Hepatocyte (in vitro differentiated cells): ENCODE data around the gene FLACC1. TPM values are rescaled to one million over a fixed set of nuclear protein-coding genes. Genes with fewer than 3 reads are reported as not detected.

Experiments
- DNase-seq: peaks from one replicate; pipeline ENCODE4 v3.0.0-alpha.2; 2016; ENCODE audit warnings: low spot score
- H2AFZ ChIP-seq: fragments of 200-600 bp; sonication (generic); 2 replicates; pipeline ENCODE4 v1.6.0; 2016; ENCODE audit warnings: antibody characterized with exemption, mild to moderate bottlenecking
- H3K27ac ChIP-seq: fragments of 200-600 bp; sonication (generic); 2 replicates; pipeline ENCODE4 v1.5.1; 2016; ENCODE audit warnings: mild to moderate bottlenecking
- H3K27me3 ChIP-seq: fragments of 200-600 bp; sonication (generic); 2 replicates; pipeline ENCODE4 v1.6.1; 2016
- H3K36me3 ChIP-seq: fragments of 200-600 bp; sonication (generic); replicated peaks from 2 replicates; pipeline ENCODE4 v1.5.1; 2016; ENCODE audit warnings: low read depth; ENCODE audit not compliant: insufficient read depth
- H3K4me1 ChIP-seq: fragments of 200-600 bp; sonication (generic); 2 replicates; pipeline ENCODE4 v1.5.1; 2016; ENCODE audit warnings: mild to moderate bottlenecking, moderate library complexity; ENCODE audit not compliant: insufficient read depth
- H3K4me2 ChIP-seq: fragments of 200-600 bp; sonication (generic); 2 replicates; pipeline ENCODE4 v1.6.0; 2016
- H3K4me3 ChIP-seq: fragments of 200-600 bp; sonication (generic); 2 replicates; pipeline ENCODE4 v1.5.1; 2016; ENCODE audit warnings: mild to moderate bottlenecking
- H3K79me2 ChIP-seq: fragments of 200-600 bp; sonication (generic); 2 replicates; pipeline ENCODE4 v1.6.0; 2017; ENCODE audit warnings: mild to moderate bottlenecking
- H3K9me2 ChIP-seq: fragments of 200-600 bp; sonication (generic); replicated peaks from 2 replicates; pipeline ENCODE4 v1.6.0; 2017; ENCODE audit warnings: mild to moderate bottlenecking; ENCODE audit not compliant: insufficient read depth
- H3K9me3 ChIP-seq: fragments of 200-600 bp; sonication (generic); 2 replicates; pipeline ENCODE4 v1.5.1; 2016; ENCODE audit warnings: low read depth, mild to moderate bottlenecking
- H4K20me1 ChIP-seq: fragments of 200-600 bp; sonication (generic); 2 replicates; pipeline ENCODE4 v1.6.0; 2016; ENCODE audit warnings: mild to moderate bottlenecking; ENCODE audit not compliant: insufficient read depth, poor library complexity, severe bottlenecking
- EZH2 ChIP-seq: fragments of 200-600 bp; sonication (generic); IDR thresholded peaks from 2 replicates; pipeline ENCODE4 v1.6.1; 2016; ENCODE audit warnings: antibody characterized with exemption, mild to moderate bottlenecking, borderline replicate concordance
- EZH2phosphoT487 ChIP-seq: fragments of 200-600 bp; sonication (generic); IDR thresholded peaks from one replicate; pipeline ENCODE4 v1.6.1; 2018; ENCODE audit warnings: antibody characterized with exemption, mild to moderate bottlenecking, low read depth, moderate library complexity; ENCODE audit not compliant: unreplicated experiment, severe bottlenecking
- WGBS: methylation state at CpG from one replicate; pipeline ENCODE4 v1.1.6; 2016; ENCODE audit warnings: low lambda C conversion rate; ENCODE audit errors: missing lambda C conversion rate; 5-methylcytosine and 5-hydroxymethylcytosine counted together
- polyA plus RNA-seq: library from polyadenylated mRNA; unstranded; fragments of >200 nt; fragmentation: Nextera tagmentation; extraction: Ambion mirVana; gene quantifications from 2 replicates; pipeline ENCODE4 v1.2.1, GENCODE V29; 2016
- total RNA-seq: library from RNA; depleted of rRNA; stranded (reverse); fragments of >200 nt; gene quantifications from 2 replicates; pipeline ENCODE4 v1.2.3, GENCODE V29; 2014
- TF ChIP-seq, protein P1 (sequence below): fragments of 200-600 bp; sonication (generic); IDR thresholded peaks from 2 replicates; pipeline ENCODE4 v1.5.1; 2016; ENCODE audit warnings: antibody characterized with exemption, mild to moderate bottlenecking; ENCODE audit not compliant: poor library complexity

The FLACC1 gene
- total and polyA plus RNA-seq, 2 experiments from 2014 or later: 0.34 to 0.80 TPM

DNA sequence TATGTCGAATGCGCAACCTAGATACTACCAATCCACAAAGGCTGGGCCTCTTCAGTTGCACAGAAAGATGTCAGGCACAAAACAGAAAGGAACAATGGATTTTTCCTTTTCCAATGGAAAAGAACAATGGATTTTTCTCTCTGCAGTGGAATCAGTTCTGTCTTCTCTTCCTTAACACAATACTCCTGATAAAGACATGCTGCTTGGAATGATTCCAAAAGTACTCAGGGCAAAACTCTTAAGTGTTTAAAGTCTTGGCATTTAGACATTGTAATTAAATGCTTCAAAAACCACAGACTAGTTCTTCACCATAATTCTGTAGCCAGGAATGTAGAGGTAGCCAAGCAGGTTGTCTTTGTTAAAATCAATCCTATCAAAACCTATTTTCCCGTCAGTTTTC, 46.7 kb upstream of the FLACC1 start:
- H3K27ac ChIP-seq: peak overlapping the region; percentile 18

DNA sequence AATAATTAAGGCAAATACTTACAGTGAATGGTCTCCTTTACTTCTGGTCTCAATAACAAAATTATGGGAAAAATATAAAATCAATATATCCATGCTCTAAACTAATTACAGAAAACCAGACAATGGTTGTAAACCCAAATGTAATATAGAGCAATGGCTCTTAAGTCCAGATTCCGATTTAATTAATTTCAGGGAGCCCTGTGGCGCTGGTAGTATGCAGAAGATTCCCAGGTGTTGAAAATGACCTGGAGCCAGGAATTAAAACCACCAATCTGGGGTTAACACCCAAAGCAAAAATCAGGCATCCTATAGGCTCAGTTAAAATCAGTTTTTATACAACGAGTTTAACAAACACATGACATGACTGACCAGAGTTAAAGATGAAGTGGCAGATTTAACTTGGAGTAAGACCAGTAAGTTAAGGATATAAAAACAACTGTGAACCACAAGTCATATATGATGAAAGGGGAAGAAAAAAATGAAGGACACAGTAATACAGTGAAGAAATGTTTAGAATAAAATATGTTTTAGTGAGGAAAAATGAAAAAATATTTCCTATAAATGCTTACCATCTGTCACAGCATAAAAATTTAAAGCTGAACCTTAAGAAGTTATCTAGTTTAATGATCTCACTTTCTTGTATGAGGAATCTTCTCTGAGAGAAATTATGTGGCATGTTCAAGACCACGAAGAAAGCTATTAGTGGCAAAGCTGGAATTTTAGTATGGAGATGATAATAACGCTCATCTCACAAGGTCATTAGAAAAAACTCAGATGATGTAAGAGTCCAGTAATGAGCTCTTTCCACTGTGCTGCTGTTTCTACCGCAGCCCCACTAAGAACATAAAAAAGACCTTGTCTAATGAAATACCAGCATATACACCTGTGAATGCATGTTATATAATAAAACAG, 45.8 kb upstream of the FLACC1 start:
- H4K20me1 ChIP-seq: no peaks in the 10 kb centered on the region
- WGBS: 81% methylated on average over 6 of the region's 6 CpGs
- peaks cover 7% of the 10 kb centered on the region for H3K79me2 ChIP-seq
- H3K4me3 ChIP-seq: no peak overlapping the region
- no peak overlapping the region for H3K27ac ChIP-seq
- DNase-seq: no peak
- no peak overlapping the region for H2AFZ ChIP-seq
- H3K4me1 ChIP-seq: peaks cover 35% of the 10 kb centered on the region
- no peaks in the 10 kb centered on the region for H3K27me3 ChIP-seq
- H3K36me3 ChIP-seq: no peaks in the 10 kb centered on the region
- H3K9me3 ChIP-seq: no peaks in the 10 kb centered on the region
- peak overlapping the region; percentile 36 for H3K4me2 ChIP-seq
- TF ChIP-seq, protein P1, sequence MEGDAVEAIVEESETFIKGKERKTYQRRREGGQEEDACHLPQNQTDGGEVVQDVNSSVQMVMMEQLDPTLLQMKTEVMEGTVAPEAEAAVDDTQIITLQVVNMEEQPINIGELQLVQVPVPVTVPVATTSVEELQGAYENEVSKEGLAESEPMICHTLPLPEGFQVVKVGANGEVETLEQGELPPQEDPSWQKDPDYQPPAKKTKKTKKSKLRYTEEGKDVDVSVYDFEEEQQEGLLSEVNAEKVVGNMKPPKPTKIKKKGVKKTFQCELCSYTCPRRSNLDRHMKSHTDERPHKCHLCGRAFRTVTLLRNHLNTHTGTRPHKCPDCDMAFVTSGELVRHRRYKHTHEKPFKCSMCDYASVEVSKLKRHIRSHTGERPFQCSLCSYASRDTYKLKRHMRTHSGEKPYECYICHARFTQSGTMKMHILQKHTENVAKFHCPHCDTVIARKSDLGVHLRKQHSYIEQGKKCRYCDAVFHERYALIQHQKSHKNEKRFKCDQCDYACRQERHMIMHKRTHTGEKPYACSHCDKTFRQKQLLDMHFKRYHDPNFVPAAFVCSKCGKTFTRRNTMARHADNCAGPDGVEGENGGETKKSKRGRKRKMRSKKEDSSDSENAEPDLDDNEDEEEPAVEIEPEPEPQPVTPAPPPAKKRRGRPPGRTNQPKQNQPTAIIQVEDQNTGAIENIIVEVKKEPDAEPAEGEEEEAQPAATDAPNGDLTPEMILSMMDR: no peak
- TF ChIP-seq EZH2phosphoT487 (no peak), EZH2 (no peak)
- no peaks in the 10 kb centered on the region for H3K9me2 ChIP-seq

More for the DNA sequence above, 46.7 kb upstream of the FLACC1 start:
- WGBS: 85% methylated on average over 3 of the region's 3 CpGs
- H3K9me2 ChIP-seq: no peaks in the 10 kb centered on the region
- H3K36me3 ChIP-seq: no peaks in the 10 kb centered on the region
- H3K4me3 ChIP-seq: no peak overlapping the region
- H3K4me1 ChIP-seq: peaks cover 35% of the 10 kb centered on the region
- H3K27me3 ChIP-seq: no peaks in the 10 kb centered on the region
- no peaks in the 10 kb centered on the region for H4K20me1 ChIP-seq
- H3K4me2 ChIP-seq: peak overlapping the region; percentile 36
- TF ChIP-seq EZH2 (no peak), EZH2phosphoT487 (no peak)
- TF ChIP-seq, protein P1: no peak
- H3K9me3 ChIP-seq: no peaks in the 10 kb centered on the region
- no peak overlapping the region for H2AFZ ChIP-seq
- H3K79me2 ChIP-seq: peaks cover 7% of the 10 kb centered on the region
- DNase-seq: no peak

DNA sequence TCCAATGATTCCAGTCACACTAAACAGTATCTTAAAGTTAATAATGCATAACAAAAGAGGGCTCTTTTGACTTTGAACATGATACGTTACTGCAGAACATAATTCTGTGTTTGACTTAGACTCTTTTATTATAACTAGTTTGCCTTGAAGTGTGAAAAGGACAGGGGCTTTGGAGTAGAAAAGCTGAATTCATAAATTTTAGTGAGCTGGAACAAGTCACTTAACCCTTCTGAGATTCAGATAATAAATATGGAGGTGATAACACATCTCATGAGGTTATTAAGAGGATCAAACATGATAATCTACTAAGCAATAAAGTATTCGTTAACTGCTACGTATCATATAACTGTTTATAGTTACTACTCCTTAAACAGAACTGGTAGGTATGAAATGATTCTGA, 44.7 kb upstream of the FLACC1 start:
- Histone ChIP-seq H3K36me3 (no peaks in the 10 kb centered on the region), H3K4me3 (no peak overlapping the region), H2AFZ (no peak overlapping the region), H3K4me1 (peaks cover 32% of the 10 kb centered on the region), H3K79me2 (peaks cover 7% of the 10 kb centered on the region), H4K20me1 (no peaks in the 10 kb centered on the region), H3K27me3 (no peaks in the 10 kb centered on the region), H3K4me2 (no peak overlapping the region), H3K27ac (no peak overlapping the region), H3K9me2 (no peaks in the 10 kb centered on the region), H3K9me3 (no peaks in the 10 kb centered on the region)
- 61% methylated on average over 3 of the region's 3 CpGs for WGBS
- no peak for DNase-seq
- TF ChIP-seq EZH2phosphoT487: no peak
- no peak for TF ChIP-seq EZH2
- TF ChIP-seq, protein P1: no peak
